ENCODE results near the gene ABCA12. TPM values are rescaled to one million over a fixed set of nuclear protein-coding genes. Genes with fewer than 3 reads are reported as not detected.

The ABCA12 gene
- total and polyA plus RNA-seq, 10 of the 15 experiments (the other 5 are each of a cell fraction or from before 2014, with no cell fraction given), result 1.2 to 12.1 (median 6.0) TPM

DNA sequence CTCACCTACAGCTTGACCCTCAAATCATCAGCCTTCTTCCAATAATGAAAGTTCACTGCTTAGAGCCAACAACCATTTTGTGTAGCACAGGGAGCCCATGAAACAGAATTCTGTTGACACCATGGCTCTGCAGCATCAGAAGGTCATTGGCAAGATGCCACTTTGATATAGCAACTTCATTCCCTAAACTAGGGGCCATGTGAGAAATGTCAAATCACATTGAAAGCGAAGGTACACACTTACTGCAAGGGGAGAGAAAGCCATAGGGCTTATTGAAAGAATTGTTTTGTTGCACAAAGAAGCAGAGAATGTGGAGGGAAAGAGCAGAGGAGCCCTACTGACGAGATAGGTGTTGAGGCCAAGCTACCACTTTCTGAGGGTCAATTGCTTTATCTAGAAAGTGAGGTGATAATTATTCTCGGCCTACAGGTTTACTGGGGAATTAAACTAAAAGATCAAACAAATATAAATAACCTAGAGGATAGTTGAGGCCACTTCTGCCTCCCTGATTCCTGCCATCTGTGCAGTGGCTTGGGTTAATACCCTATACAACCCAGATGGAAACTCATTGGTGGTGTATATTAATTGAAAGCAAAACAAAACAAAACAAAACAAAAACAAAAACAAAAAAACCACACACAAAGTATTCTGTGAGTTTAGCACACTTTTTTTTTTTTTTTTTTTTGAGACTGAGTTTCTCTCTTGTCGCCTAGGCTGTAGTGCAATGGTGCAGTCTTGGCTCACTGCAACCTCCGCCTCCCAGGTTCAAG, 5.9 kb upstream of the ABCA12 start:
- Histone ChIP-seq H3K4me1 (ENCODE audit: control insufficient read depth, insufficient read depth, low read length) (peaks cover 6% of the 10 kb centered on the region; the same call in 1 of the 2 replicates), H3K9me3 (replicated peaks; ENCODE audit: control insufficient read depth, insufficient read depth, low read length) (no peaks in the 10 kb centered on the region; the same call in 1 of the 3 replicates), H3K79me2 (ENCODE audit: control insufficient read depth, insufficient read depth, low read length) (no peaks in the 10 kb centered on the region), H2AFZ (ENCODE audit: control insufficient read depth, low read depth, low read length) (peak overlapping the region; percentile 88), H3K27ac (ENCODE audit: control insufficient read depth, insufficient read depth) (peak overlapping the region; percentile 22; the same call in 1 of the 2 replicates), H3K9ac (ENCODE audit: control insufficient read depth, insufficient read depth, low read length) (no peak overlapping the region), H3K4me2 (ENCODE audit: control insufficient read depth, insufficient read depth) (peak overlapping the region; percentile 62), H3K36me3 (ENCODE audit: control insufficient read depth in 2 of 2, insufficient read depth in 2 of 2, low read length in 1 of 2) (no peaks in the 10 kb centered on the region), H4K20me1 (ENCODE audit: control insufficient read depth, insufficient read depth) (no peaks in the 10 kb centered on the region), H3K4me3 (no peak overlapping the region), H3K27me3 (replicated peaks in 1 of 2; ENCODE audit: control insufficient read depth in 2 of 2, insufficient read depth in 2 of 2, low read length in 1 of 2) (no peaks in the 10 kb centered on the region)
- CTCF ChIA-PET, result no interaction called here
- FAIRE-seq (peak; percentile 23), DNase-seq (ENCODE audit: low read depth, low spot score) (no peak), ATAC-seq (no peak)
- 38% methylated on average over 5 of the region's 5 CpGs for WGBS (ENCODE audit: insufficient coverage, insufficient replicate concordance, low lambda C conversion rate, missing lambda C conversion rate)
- in situ Hi-C loops (cut with MboI) (no loop called here), intact Hi-C loops (cut with micrococcal nuclease; ENCODE audit: unreplicated experiment) (no loop called here)
- SMC1A ChIA-PET (ENCODE audit: uncharacterized antibody, unreplicated experiment), result interaction anchor here (1.0 kb wide), 1 partner anchor 125 kb away, joined by 5 read pairs; no protein-coding TSS in a partner anchor
- BruUV-seq (replicated peaks), result no TSS peak
- POLR2A ChIA-PET, result no interaction called here
- no peak for TF ChIP-seq MXI1 (IDR thresholded peaks at IDR 0.05; ENCODE audit: low read depth, low read length)
- no peak for TF ChIP-seq NFYA (IDR thresholded peaks at IDR 0.05; ENCODE audit: borderline replicate concordance, low read depth, low read length)
- TF ChIP-seq MYC (IDR thresholded peaks at IDR 0.05; ENCODE audit: insufficient read depth, insufficient read length, insufficient replicate concordance, low read length, severe bottlenecking), result no peak
- no peak for TF ChIP-seq SIX5 (IDR thresholded peaks at IDR 0.05; ENCODE audit: low read depth, low read length, severe bottlenecking)
- no peak for TF ChIP-seq SREBF2 (IDR thresholded peaks at IDR 0.05; ENCODE audit: low read length)
- TF ChIP-seq MEF2B (IDR thresholded peaks at IDR 0.05; ENCODE audit: partially characterized antibody, poor library complexity, severe bottlenecking), result no peak
- TF ChIP-seq, protein P1, sequence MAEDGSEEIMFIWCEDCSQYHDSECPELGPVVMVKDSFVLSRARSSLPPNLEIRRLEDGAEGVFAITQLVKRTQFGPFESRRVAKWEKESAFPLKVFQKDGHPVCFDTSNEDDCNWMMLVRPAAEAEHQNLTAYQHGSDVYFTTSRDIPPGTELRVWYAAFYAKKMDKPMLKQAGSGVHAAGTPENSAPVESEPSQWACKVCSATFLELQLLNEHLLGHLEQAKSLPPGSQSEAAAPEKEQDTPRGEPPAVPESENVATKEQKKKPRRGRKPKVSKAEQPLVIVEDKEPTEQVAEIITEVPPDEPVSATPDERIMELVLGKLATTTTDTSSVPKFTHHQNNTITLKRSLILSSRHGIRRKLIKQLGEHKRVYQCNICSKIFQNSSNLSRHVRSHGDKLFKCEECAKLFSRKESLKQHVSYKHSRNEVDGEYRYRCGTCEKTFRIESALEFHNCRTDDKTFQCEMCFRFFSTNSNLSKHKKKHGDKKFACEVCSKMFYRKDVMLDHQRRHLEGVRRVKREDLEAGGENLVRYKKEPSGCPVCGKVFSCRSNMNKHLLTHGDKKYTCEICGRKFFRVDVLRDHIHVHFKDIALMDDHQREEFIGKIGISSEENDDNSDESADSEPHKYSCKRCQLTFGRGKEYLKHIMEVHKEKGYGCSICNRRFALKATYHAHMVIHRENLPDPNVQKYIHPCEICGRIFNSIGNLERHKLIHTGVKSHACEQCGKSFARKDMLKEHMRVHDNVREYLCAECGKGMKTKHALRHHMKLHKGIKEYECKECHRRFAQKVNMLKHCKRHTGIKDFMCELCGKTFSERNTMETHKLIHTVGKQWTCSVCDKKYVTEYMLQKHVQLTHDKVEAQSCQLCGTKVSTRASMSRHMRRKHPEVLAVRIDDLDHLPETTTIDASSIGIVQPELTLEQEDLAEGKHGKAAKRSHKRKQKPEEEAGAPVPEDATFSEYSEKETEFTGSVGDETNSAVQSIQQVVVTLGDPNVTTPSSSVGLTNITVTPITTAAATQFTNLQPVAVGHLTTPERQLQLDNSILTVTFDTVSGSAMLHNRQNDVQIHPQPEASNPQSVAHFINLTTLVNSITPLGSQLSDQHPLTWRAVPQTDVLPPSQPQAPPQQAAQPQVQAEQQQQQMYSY (CRISPR knock-in tag; IDR thresholded peaks at IDR 0.05), result no peak
- TF ChIP-seq, protein P2, sequence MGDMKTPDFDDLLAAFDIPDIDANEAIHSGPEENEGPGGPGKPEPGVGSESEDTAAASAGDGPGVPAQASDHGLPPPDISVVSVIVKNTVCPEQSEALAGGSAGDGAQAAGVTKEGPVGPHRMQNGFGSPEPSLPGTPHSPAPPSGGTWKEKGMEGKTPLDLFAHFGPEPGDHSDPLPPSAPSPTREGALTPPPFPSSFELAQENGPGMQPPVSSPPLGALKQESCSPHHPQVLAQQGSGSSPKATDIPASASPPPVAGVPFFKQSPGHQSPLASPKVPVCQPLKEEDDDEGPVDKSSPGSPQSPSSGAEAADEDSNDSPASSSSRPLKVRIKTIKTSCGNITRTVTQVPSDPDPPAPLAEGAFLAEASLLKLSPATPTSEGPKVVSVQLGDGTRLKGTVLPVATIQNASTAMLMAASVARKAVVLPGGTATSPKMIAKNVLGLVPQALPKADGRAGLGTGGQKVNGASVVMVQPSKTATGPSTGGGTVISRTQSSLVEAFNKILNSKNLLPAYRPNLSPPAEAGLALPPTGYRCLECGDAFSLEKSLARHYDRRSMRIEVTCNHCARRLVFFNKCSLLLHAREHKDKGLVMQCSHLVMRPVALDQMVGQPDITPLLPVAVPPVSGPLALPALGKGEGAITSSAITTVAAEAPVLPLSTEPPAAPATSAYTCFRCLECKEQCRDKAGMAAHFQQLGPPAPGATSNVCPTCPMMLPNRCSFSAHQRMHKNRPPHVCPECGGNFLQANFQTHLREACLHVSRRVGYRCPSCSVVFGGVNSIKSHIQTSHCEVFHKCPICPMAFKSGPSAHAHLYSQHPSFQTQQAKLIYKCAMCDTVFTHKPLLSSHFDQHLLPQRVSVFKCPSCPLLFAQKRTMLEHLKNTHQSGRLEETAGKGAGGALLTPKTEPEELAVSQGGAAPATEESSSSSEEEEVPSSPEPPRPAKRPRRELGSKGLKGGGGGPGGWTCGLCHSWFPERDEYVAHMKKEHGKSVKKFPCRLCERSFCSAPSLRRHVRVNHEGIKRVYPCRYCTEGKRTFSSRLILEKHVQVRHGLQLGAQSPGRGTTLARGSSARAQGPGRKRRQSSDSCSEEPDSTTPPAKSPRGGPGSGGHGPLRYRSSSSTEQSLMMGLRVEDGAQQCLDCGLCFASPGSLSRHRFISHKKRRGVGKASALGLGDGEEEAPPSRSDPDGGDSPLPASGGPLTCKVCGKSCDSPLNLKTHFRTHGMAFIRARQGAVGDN (IDR thresholded peaks at IDR 0.05), result no peak
- no peak for TF ChIP-seq YBX1 (IDR thresholded peaks at IDR 0.05)
- TF ChIP-seq BMI1 (IDR thresholded peaks at IDR 0.05; ENCODE audit: borderline replicate concordance), result no peak
- TF ChIP-seq, protein P3, sequence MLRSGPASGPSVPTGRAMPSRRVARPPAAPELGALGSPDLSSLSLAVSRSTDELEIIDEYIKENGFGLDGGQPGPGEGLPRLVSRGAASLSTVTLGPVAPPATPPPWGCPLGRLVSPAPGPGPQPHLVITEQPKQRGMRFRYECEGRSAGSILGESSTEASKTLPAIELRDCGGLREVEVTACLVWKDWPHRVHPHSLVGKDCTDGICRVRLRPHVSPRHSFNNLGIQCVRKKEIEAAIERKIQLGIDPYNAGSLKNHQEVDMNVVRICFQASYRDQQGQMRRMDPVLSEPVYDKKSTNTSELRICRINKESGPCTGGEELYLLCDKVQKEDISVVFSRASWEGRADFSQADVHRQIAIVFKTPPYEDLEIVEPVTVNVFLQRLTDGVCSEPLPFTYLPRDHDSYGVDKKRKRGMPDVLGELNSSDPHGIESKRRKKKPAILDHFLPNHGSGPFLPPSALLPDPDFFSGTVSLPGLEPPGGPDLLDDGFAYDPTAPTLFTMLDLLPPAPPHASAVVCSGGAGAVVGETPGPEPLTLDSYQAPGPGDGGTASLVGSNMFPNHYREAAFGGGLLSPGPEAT (IDR thresholded peaks at IDR 0.05; ENCODE audit: low read depth), result no peak
- TF ChIP-seq PML (IDR thresholded peaks at IDR 0.05; ENCODE audit: low read length), result no peak
- no peak for TF ChIP-seq SIN3A (IDR thresholded peaks at IDR 0.05; ENCODE audit: low read depth, low read length)
- TF ChIP-seq TCF7 (IDR thresholded peaks at IDR 0.05; ENCODE audit: borderline replicate concordance), result no peak
- RAD21 ChIA-PET (ENCODE audit: unreplicated experiment), result no interaction called here
